Vagina (tissue), 2 donors: ENCODE results near the gene WWOX.

ENCODE experiments used
- CTCF ChIP-seq, 3 experiments: fragments of 450-650 bp in 2 of 3; fragments of 200-600 bp in 1 of 3; sonication (generic) in 1 of 3; IDR thresholded peaks; one replicate each; pipeline ENCODE4 v1.5.1; 2017 to 2019; ENCODE audit warnings: antibody characterized with exemption in 3 of 3, mild to moderate bottlenecking in 2 of 3, moderate library complexity in 2 of 3
- POLR2A ChIP-seq, 2 donors: fragments of 450-650 bp; IDR thresholded peaks; one replicate each; pipeline ENCODE4 v1.6.1; 2017; ENCODE audit warnings: antibody characterized with exemption in 2 of 2, mild to moderate bottlenecking in 2 of 2, moderate library complexity in 2 of 2
- POLR2AphosphoS5 ChIP-seq, 2 donors: sonication (generic); formaldehyde crosslinking; IDR thresholded peaks; one replicate each; pipeline ENCODE4 v1.9.0; 2017; ENCODE audit warnings: antibody characterized with exemption in 2 of 2, mild to moderate bottlenecking in 2 of 2, low read depth in 1 of 2; ENCODE audit not compliant: insufficient read depth in 1 of 2

- TF ChIP-seq POLR2AphosphoS5 (IDR thresholded peaks at IDR 0.05; ENCODE audit: insufficient read depth in 1 of 2, low read depth in 1 of 2) (no peak), CTCF (IDR thresholded peaks at IDR 0.05) (no peak), POLR2A (IDR thresholded peaks at IDR 0.05) (no peak)
These were observed 414.4 kb downstream of the WWOX start for GRCh38 chr16:78513838-78514237.
